Small intestine (tissue), 7 donors: ENCODE data around the gene BDKRB2. TPM values are rescaled to one million over a fixed set of nuclear protein-coding genes. Genes with fewer than 3 reads are reported as not detected.
A peak's percentile ranks its signal among the peaks of the same experiment; 100 is the strongest.

ENCODE experiments used
- DNase-seq, 2 donors: peaks; one replicate each; pipeline versions ENCODE4 v3.0.0 to v3.0.0-alpha.2; 2013
- FAIRE-seq: peaks from 2 replicates; lab custom pipeline; 2012; peaks lifted over from hg19 to GRCh38; lab: Jason Lieb, UNC
- H3K27ac ChIP-seq, 3 donors: one replicate each; pipeline ENCODE4 v1.5.1; 2013; ENCODE audit warnings: low read length in 2 of 3, mild to moderate bottlenecking in 2 of 3, control low read depth in 1 of 3, inconsistent platforms in 1 of 3, low read depth in 1 of 3, moderate library complexity in 1 of 3
- H3K27me3 ChIP-seq, 3 donors: one replicate each; pipeline ENCODE4 v1.6.1; 2013; ENCODE audit warnings: low read length in 3 of 3, inconsistent platforms in 1 of 3; ENCODE audit not compliant: control insufficient read depth in 3 of 3, insufficient read depth in 3 of 3
- H3K36me3 ChIP-seq, 3 donors: one replicate each; pipeline ENCODE4 v1.6.1; 2013; ENCODE audit warnings: low read length in 3 of 3, inconsistent platforms in 1 of 3, low read depth in 1 of 3, mild to moderate bottlenecking in 1 of 3, moderate library complexity in 1 of 3; ENCODE audit not compliant: control insufficient read depth in 3 of 3, insufficient read depth in 2 of 3
- H3K4me1 ChIP-seq, 3 donors: one replicate each; pipeline ENCODE4 v1.6.1; 2013; ENCODE audit warnings: low read length in 2 of 3, inconsistent platforms in 1 of 3, low read depth in 1 of 3, mild to moderate bottlenecking in 1 of 3, moderate library complexity in 1 of 3; ENCODE audit not compliant: control insufficient read depth in 3 of 3, insufficient read depth in 2 of 3
- H3K4me3 ChIP-seq, 3 donors: one replicate each; pipeline ENCODE4 v1.5.1; 2013; ENCODE audit warnings: low read length in 3 of 3, control low read depth in 1 of 3, inconsistent platforms in 1 of 3, low read depth in 1 of 3, mild to moderate bottlenecking in 1 of 3, moderate library complexity in 1 of 3
- H3K9me3 ChIP-seq, 2 donors: one replicate each; pipeline ENCODE4 v1.6.1; 2013; ENCODE audit warnings: low read depth in 1 of 2, low read length in 1 of 2; ENCODE audit not compliant: control insufficient read depth in 2 of 2, insufficient read depth in 1 of 2
- WGBS, 3 donors: extraction: QIAGEN DNeasy Blood & Tissue Kit; methylation state at CpG; one replicate each; pipeline ENCODE4 v1.1.7; 2013; 5-methylcytosine and 5-hydroxymethylcytosine counted together
- polyA plus RNA-seq, 4 donors: library from polyadenylated mRNA; stranded (reverse) in 3 of 4; unstranded in 1 of 4; fragments of 200-250 nt in 3 of 4; fragments of 120-200 nt in 1 of 4; gene quantifications; one replicate each; pipeline versions ENCODE4 v1.2.1 to v1.2.3, GENCODE V29; 2013
- donor health status: healthy with polysubstance abuse.
- donor health status: control.
- donor health status: control.
- donor health status: Bipolar disorder and iron deficiency.
- donor health status: healthy.

Gene BDKRB2
- polyA plus RNA-seq, 4 donors: 1.3 to 8.2 (median 5.9) TPM

GRCh38 chr14:96250485-96250884 is 45.8 kb downstream of the BDKRB2 start:
- no peak overlapping the region for H3K4me3 ChIP-seq
- FAIRE-seq: no peak

GRCh38 chr14:96251656-96252155 is 47.1 kb downstream of the BDKRB2 start:
- WGBS, 3 donors: 34 to 68% (median 47%) methylated on average over 4 of the region's 4 CpGs
- no peak for DNase-seq
- Histone ChIP-seq H3K27me3 (no peaks in the 10 kb centered on the region), H3K36me3 (peaks cover 0 to 5% (median 0%) of the 10 kb centered on the region in 3 donors), H3K9me3 (no peaks in the 10 kb centered on the region), H3K27ac (no peak overlapping the region), H3K4me1 (peaks cover 0 to 20% (median 4%) of the 10 kb centered on the region in 3 donors), H3K4me3 (no peak overlapping the region)
- no peak for FAIRE-seq

More at GRCh38 chr14:96250485-96250884, 45.8 kb downstream of the BDKRB2 start:
- Histone ChIP-seq H3K27me3 (no peaks in the 10 kb centered on the region), H3K36me3 (peaks cover 0 to 10% (median 0%) of the 10 kb centered on the region in 3 donors), H3K9me3 (no peaks in the 10 kb centered on the region), H3K4me1 (peaks cover 0 to 20% (median 3%) of the 10 kb centered on the region in 3 donors), H3K27ac (no peak overlapping the region)
- WGBS, 3 donors: 34 to 58% (median 54%) methylated on average over 3 of the region's 3 CpGs
- no peak for DNase-seq

GRCh38 chr14:96252323-96252998 is 47.8 kb downstream of the BDKRB2 start:
- Histone ChIP-seq H3K9me3 (no peaks in the 10 kb centered on the region), H3K27ac (peak overlapping the region in 1 of 3 donors; percentile 55), H3K27me3 (peaks cover 0 to 2% (median 0%) of the 10 kb centered on the region in 3 donors), H3K36me3 (peaks cover 0 to 5% (median 0%) of the 10 kb centered on the region in 3 donors), H3K4me1 (peaks cover 0 to 20% (median 8%) of the 10 kb centered on the region in 3 donors), H3K4me3 (no peak overlapping the region)
- DNase-seq (no peak), FAIRE-seq (no peak)
- WGBS, 3 donors: 85 to 89% (median 88%) methylated on average over 19 of the region's 19 CpGs

- FAIRE-seq (no peak), DNase-seq (no peak)
- Histone ChIP-seq H3K4me3 (no peak overlapping the region), H3K27ac (peak overlapping the region in 1 of 3 donors; percentile 55), H3K4me1 (peaks cover 0 to 20% (median 8%) of the 10 kb centered on the region in 3 donors), H3K9me3 (no peaks in the 10 kb centered on the region), H3K36me3 (peaks cover 0 to 5% (median 0%) of the 10 kb centered on the region in 3 donors), H3K27me3 (peaks cover 0 to 2% (median 0%) of the 10 kb centered on the region in 3 donors)
- 66 to 84% (median 78%) methylated on average over 9 of the region's 9 CpGs for WGBS, 3 donors
Observed at GRCh38 chr14:96252999-96253539, 48.4 kb downstream of the BDKRB2 start.

DNA sequence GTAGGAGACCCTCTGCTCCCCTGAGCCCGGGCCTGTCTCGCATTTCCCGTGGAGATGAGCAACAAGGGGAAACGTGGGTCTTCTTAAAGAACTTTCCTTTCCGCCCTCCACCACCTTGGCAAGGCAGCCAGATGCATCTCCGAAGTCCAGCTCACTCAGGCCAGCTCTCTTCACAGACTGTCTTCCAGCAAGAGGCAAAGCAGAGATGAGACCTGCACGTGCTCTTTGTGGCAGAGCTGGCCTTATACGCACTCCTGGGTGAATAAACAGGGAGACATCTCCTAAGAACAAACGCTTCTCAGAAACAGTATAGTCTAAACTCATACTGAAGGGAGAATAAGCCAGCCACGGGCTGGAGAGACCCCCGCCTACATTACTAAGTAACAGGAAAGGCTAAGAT is 50.0 kb downstream of the BDKRB2 start:
- DNase-seq (no peak), FAIRE-seq (no peak)
- Histone ChIP-seq H3K36me3 (peaks cover 0 to 5% (median 0%) of the 10 kb centered on the region in 3 donors), H3K27me3 (peaks cover 0 to 2% (median 0%) of the 10 kb centered on the region in 3 donors), H3K4me1 (peaks cover 0 to 20% (median 4%) of the 10 kb centered on the region in 3 donors), H3K4me3 (no peak overlapping the region), H3K27ac (no peak overlapping the region), H3K9me3 (peaks cover 0 to 3% of the 10 kb centered on the region in 2 donors)
- 81 to 88% (median 87%) methylated on average over 11 of the region's 11 CpGs for WGBS, 3 donors

- Histone ChIP-seq H3K4me3 (no peak within 1 kb of the TSS), H3K27ac (peak within 1 kb of the TSS in 2 of 3 donors; percentile 29 to 30), H3K4me1 (peaks cover 0 to 17% (median 4%) of the 10 kb centered on the region in 3 donors), H3K36me3 (peaks cover 0 to 5% (median 0%) of the 10 kb centered on the region in 3 donors), H3K27me3 (peaks cover 0 to 2% (median 0%) of the 10 kb centered on the region in 3 donors), H3K9me3 (peaks cover 0 to 8% of the 10 kb centered on the region in 2 donors)
- DNase-seq (no peak), FAIRE-seq (no peak)
- 65 to 82% (median 74%) methylated on average over 12 of the region's 12 CpGs for WGBS, 3 donors
Observed at GRCh38 chr14:96255501-96256366, 51.1 kb downstream of the BDKRB2 start, which contains the start of gene BDKRB1. BDKRB1 (plus strand) TSS chr14:96256210; CDS start chr14:96263683, 7,473 bp downstream.

DNA sequence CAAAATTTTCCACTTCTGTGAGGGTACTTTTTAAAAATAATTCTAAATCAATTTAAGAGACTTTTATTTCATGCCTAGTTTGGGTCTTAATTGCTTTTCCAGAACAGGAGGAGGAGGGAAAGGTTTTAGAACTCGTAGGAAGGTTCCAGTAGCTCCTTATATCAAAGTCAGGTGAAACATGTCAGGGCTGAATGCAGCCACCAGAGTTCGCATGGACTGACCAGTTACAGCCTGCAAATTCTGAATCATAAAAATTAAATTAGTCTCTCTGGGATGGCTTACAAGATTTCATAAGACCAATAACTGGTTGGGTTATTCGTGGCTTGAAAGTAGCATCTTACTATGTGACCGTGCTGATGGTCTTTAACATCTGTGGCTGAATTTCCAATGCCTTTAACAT is 51.8 kb downstream of the BDKRB2 start:
- no peak overlapping the region for H3K4me3 ChIP-seq
- peaks cover 0 to 5% (median 0%) of the 10 kb centered on the region in 3 donors for H3K36me3 ChIP-seq
- WGBS, 3 donors: 66 to 81% (median 79%) methylated on average over 4 of the region's 4 CpGs
- H3K27me3 ChIP-seq: peaks cover 0 to 2% (median 0%) of the 10 kb centered on the region in 3 donors
- peaks cover 0 to 14% (median 4%) of the 10 kb centered on the region in 3 donors for H3K4me1 ChIP-seq
- DNase-seq: no peak
- no peak for FAIRE-seq
- H3K27ac ChIP-seq: no peak overlapping the region
- H3K9me3 ChIP-seq: peaks cover 0 to 8% of the 10 kb centered on the region in 2 donors
